Caco-2 (cell line): ENCODE measurements around the gene CDC42BPG. TPM values are rescaled to one million over a fixed set of nuclear protein-coding genes. Genes with fewer than 3 reads are reported as not detected.

Experiments used
- BruUV-seq: library from RNA; stranded (reverse); fragments of 400-500 nt; replicated peaks from 2 replicates; lab custom pipeline; 2021; lab: Mats Ljungman, UMichigan
- CTCF ChIA-PET: fragments of 300-600 bp; sonication (Branson Sonifier 250); formaldehyde crosslinking; loops from one replicate; lab custom pipeline; 2022; ENCODE audit warnings: antibody characterized with exemption; lab: Charles Lee
- POLR2A ChIA-PET: fragments of 300-600 bp; sonication (Branson Sonifier 250); formaldehyde crosslinking; loops from one replicate; lab custom pipeline; 2022; ENCODE audit warnings: antibody characterized with exemption; lab: Charles Lee
- DNase-seq, 2 experiments: peaks; one replicate each; pipeline versions ENCODE4 v3.0.0 to v3.0.0-alpha.2; 2020 to 2022
- H3K27me3 ChIP-seq: replicated peaks from 2 replicates; pipeline ENCODE4 v1.6.0; 2011; ENCODE audit warnings: low read length; ENCODE audit not compliant: control insufficient read depth, insufficient read depth
- H3K36me3 ChIP-seq: 2 replicates; pipeline ENCODE4 v1.5.1; 2011; ENCODE audit warnings: low read length; ENCODE audit not compliant: control insufficient read depth, insufficient read depth
- H3K4me1 ChIP-seq: fragments of 250-450 bp; sonication (Bioruptor Pico); 2 replicates; pipeline ENCODE4 v1.5.1; 2020; ENCODE audit warnings: mild to moderate bottlenecking
- H3K4me3 ChIP-seq: 2 replicates; pipeline ENCODE4 v1.5.1; 2011; ENCODE audit warnings: low read depth, mild to moderate bottlenecking, control low read depth, low read length
- H3K9me3 ChIP-seq: fragments of 250-450 bp; sonication (Bioruptor Pico); 2 replicates; pipeline ENCODE4 v1.5.1; 2020; ENCODE audit warnings: mild to moderate bottlenecking, moderate library complexity
- H3K27ac Mint-ChIP-seq: one replicate; pipeline ENCODE4 v1.8.0; 2022; ENCODE audit warnings: mixed read lengths; ENCODE audit not compliant: unreplicated experiment
- H3K27me3 Mint-ChIP-seq: one replicate; pipeline ENCODE4 v1.8.0; 2022; ENCODE audit warnings: mixed read lengths; ENCODE audit not compliant: insufficient read depth, unreplicated experiment
- H3K36me3 Mint-ChIP-seq: one replicate; pipeline ENCODE4 v1.8.0; 2022; ENCODE audit warnings: mild to moderate bottlenecking, mixed read lengths; ENCODE audit not compliant: insufficient read depth, unreplicated experiment
- H3K4me1 Mint-ChIP-seq: one replicate; pipeline ENCODE4 v1.8.0; 2022; ENCODE audit warnings: low read depth, mixed read lengths; ENCODE audit not compliant: unreplicated experiment
- H3K4me3 Mint-ChIP-seq: one replicate; pipeline ENCODE4 v1.8.0; 2022; ENCODE audit warnings: mild to moderate bottlenecking, moderate library complexity, mixed read lengths; ENCODE audit not compliant: unreplicated experiment
- H3K9me3 Mint-ChIP-seq: one replicate; pipeline ENCODE4 v1.8.0; 2022; ENCODE audit warnings: mixed read lengths; ENCODE audit not compliant: unreplicated experiment
- intact Hi-C: fragments of 100-400 bp; cut with micrococcal nuclease; formaldehyde crosslinking; loops from one replicate; pipeline ENCODE4 v1.10.0; 2022; ENCODE audit not compliant: unreplicated experiment
- total RNA-seq: library from RNA; stranded (reverse); gene quantifications from 2 replicates; pipeline ENCODE4 v1.2.3, GENCODE V29; 2022
- TF ChIP-seq, protein P1 (sequence below), 2 experiments: fragments of 200-600 bp in 1 of 2; IDR thresholded peaks; 1 replicate in 1 of 2; 2 replicates in 1 of 2; pipeline versions ENCODE4 v1.5.1 to v1.8.0; 2011 to 2022; ENCODE audit warnings: antibody characterized with exemption in 1 of 2, control low read depth in 1 of 2, inconsistent platforms in 1 of 2, low read depth in 1 of 2, low read length in 1 of 2, mild to moderate bottlenecking in 1 of 2, moderate library complexity in 1 of 2; ENCODE audit not compliant: insufficient read depth in 1 of 2, severe bottlenecking in 1 of 2, unreplicated experiment in 1 of 2

CDC42BPG gene
- total RNA-seq, 1 experiment from 2014 or later, result 29.1 TPM

DNA sequence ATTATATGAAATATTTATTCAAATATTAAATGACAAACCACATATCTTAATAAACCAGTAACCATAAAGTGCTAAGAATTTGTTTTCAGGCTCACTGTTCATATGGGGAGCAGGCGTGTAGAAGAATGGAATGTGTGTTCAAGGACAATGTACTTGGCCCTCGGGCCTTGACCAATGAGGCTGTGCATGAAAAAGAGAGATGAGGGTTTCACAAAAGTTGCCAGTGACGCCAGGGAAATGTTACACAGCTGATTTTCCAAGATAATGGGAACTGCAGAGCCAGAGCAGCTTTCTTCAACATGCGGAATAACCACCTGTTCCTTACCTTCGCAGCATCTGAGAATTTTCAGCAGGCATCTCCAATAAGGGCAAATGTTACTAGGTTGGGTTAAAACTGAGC lies 70.3 kb downstream of the CDC42BPG start:
- Mint-ChIP-seq H3K4me3 (no peak overlapping the region), H3K4me1 (peaks cover 7% of the 10 kb centered on the region), H3K27me3 (no peaks in the 10 kb centered on the region), H3K36me3 (peaks cover 99% of the 10 kb centered on the region), H3K27ac (no peak overlapping the region), H3K9me3 (no peaks in the 10 kb centered on the region)
- intact Hi-C loops, result loop anchor here (10.0 kb wide), 1 partner anchor 341 kb away; the partner anchor contains the start of genes TM7SF2 and ZNHIT2
- TF ChIP-seq, protein P1, sequence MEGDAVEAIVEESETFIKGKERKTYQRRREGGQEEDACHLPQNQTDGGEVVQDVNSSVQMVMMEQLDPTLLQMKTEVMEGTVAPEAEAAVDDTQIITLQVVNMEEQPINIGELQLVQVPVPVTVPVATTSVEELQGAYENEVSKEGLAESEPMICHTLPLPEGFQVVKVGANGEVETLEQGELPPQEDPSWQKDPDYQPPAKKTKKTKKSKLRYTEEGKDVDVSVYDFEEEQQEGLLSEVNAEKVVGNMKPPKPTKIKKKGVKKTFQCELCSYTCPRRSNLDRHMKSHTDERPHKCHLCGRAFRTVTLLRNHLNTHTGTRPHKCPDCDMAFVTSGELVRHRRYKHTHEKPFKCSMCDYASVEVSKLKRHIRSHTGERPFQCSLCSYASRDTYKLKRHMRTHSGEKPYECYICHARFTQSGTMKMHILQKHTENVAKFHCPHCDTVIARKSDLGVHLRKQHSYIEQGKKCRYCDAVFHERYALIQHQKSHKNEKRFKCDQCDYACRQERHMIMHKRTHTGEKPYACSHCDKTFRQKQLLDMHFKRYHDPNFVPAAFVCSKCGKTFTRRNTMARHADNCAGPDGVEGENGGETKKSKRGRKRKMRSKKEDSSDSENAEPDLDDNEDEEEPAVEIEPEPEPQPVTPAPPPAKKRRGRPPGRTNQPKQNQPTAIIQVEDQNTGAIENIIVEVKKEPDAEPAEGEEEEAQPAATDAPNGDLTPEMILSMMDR (IDR thresholded peaks at IDR 0.05; ENCODE audit: insufficient read depth in 1 of 2, low read depth in 1 of 2, low read length in 1 of 2, severe bottlenecking in 1 of 2, unreplicated experiment in 1 of 2), result no peak
- no TSS peak for BruUV-seq
- Histone ChIP-seq H3K36me3 (peaks cover 30% of the 10 kb centered on the region), H3K27me3 (no peaks in the 10 kb centered on the region), H3K9me3 (no peaks in the 10 kb centered on the region), H3K4me3 (no peak overlapping the region), H3K4me1 (peaks cover 10% of the 10 kb centered on the region)
- ChIA-PET POLR2A (no interaction called here), CTCF (no interaction called here)
- DNase-seq, result no peak

Other genes starting within 250 kb of the CDC42BPG start
- gene NRXN2, start 121.5 kb downstream of the CDC42BPG start, total RNA-seq, result 6.5 and 7.6 TPM in 2 replicates
- gene RASGRP2, start 100.5 kb downstream of the CDC42BPG start, total RNA-seq, result 4.0 and 4.1 TPM in 2 replicates
- 0.51 and 1.4 TPM in 2 replicates for gene PYGM, start 84.7 kb downstream of the CDC42BPG start, total RNA-seq
- gene SF1, start 66.1 kb downstream of the CDC42BPG start, total RNA-seq, result 359 and 386 TPM in 2 replicates
- 16.8 and 21.4 TPM in 2 replicates for gene MAP4K2, start 41.4 kb downstream of the CDC42BPG start, total RNA-seq
- gene MEN1, start 34.1 kb downstream of the CDC42BPG start, total RNA-seq, result 32.7 and 36.8 TPM in 2 replicates
- gene EHD1, start 34.0 kb upstream of the CDC42BPG start, total RNA-seq, result 123 and 129 TPM in 2 replicates
- 27.9 and 31.1 TPM in 2 replicates for gene ATG2A, start 72.6 kb upstream of the CDC42BPG start, total RNA-seq
- gene PPP2R5B, start 80.0 kb upstream of the CDC42BPG start, total RNA-seq, result 7.4 and 7.7 TPM in 2 replicates
- not detected in 2 replicates for gene GPHA2, start 91.2 kb upstream of the CDC42BPG start, total RNA-seq
- not detected in 2 replicates for gene MAJIN, start 127.5 kb upstream of the CDC42BPG start, total RNA-seq
- 0.79 and 1.4 TPM in 2 replicates for gene BATF2, start 152.3 kb upstream of the CDC42BPG start, total RNA-seq
- 91.7 and 103 TPM in 2 replicates for gene ARL2, start 169.5 kb upstream of the CDC42BPG start, total RNA-seq
- 35.5 and 35.8 TPM in 2 replicates for gene SNX15, start 182.8 kb upstream of the CDC42BPG start, total RNA-seq
- 21.2 and 21.6 TPM in 2 replicates for gene SAC3D1, start 196.6 kb upstream of the CDC42BPG start, total RNA-seq
- gene NAALADL1, start 213.9 kb upstream of the CDC42BPG start, total RNA-seq, result 0.16 and 0.23 TPM in 2 replicates
- gene CDCA5, start 239.4 kb upstream of the CDC42BPG start, total RNA-seq, result 67.0 and 71.1 TPM in 2 replicates
- gene ZFPL1, start 239.6 kb upstream of the CDC42BPG start, total RNA-seq, result 44.5 and 46.0 TPM in 2 replicates